GM19099 (cell line): ENCODE measurements around the gene TNS1.

Experiments used
- POLR2A ChIP-seq: IDR thresholded peaks from 3 replicates; pipeline ENCODE4 v1.6.1; 2011; ENCODE audit warnings: low read depth; ENCODE audit not compliant: insufficient read length; ENCODE audit errors: extremely low read depth

TNS1 gene

GRCh38 chr2:217972490-217972889 lies 30.3 kb downstream of the TNS1 start:
- TF ChIP-seq POLR2A, result no peak

GRCh38 chr2:217972037-217972436 lies 30.8 kb downstream of the TNS1 start:
- TF ChIP-seq POLR2A, result no peak

- no peak for TF ChIP-seq POLR2A
Observed at GRCh38 chr2:217971166-217971565, 31.6 kb downstream of the TNS1 start.

GRCh38 chr2:217970206-217970605 lies 32.6 kb downstream of the TNS1 start:
- no peak for TF ChIP-seq POLR2A

- TF ChIP-seq POLR2A, result no peak
Observed at GRCh38 chr2:217969588-217969987, 33.2 kb downstream of the TNS1 start.

- TF ChIP-seq POLR2A, result no peak
Observed at GRCh38 chr2:217968023-217968422, 34.8 kb downstream of the TNS1 start.

GRCh38 chr2:217966423-217967070 lies 36.2 kb downstream of the TNS1 start:
- TF ChIP-seq POLR2A, result no peak

GRCh38 chr2:217964275-217965161 lies 38.3 kb downstream of the TNS1 start:
- TF ChIP-seq POLR2A, result no peak

- TF ChIP-seq POLR2A, result no peak
Observed at GRCh38 chr2:217960351-217960750, 42.4 kb downstream of the TNS1 start.

- TF ChIP-seq POLR2A, result no peak
Observed at GRCh38 chr2:217959723-217960122, 43.1 kb downstream of the TNS1 start.

GRCh38 chr2:217958884-217959225 lies 43.9 kb downstream of the TNS1 start:
- TF ChIP-seq POLR2A, result no peak

- no peak for TF ChIP-seq POLR2A
Observed at GRCh38 chr2:217958206-217958883, 44.5 kb downstream of the TNS1 start.

GRCh38 chr2:217956586-217957457 lies 46.0 kb downstream of the TNS1 start:
- TF ChIP-seq POLR2A, result no peak

GRCh38 chr2:217955881-217956493 lies 46.8 kb downstream of the TNS1 start:
- TF ChIP-seq POLR2A, result no peak
